ENCODE results near the gene C6orf89.

C6orf89 gene

DNA sequence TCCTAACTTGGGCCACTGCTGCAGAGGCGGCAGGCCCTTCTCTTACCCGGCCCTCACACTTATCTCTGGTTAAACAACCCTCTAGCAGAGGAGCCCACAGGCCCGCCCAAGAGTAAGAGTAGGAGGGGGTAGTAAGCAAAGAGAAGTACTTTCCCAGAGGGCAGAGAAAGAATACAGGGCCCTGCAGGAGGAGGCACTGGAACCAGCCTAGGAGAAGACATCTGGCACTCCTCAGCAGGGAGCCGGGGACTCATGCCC is 90.2 kb downstream of the C6orf89 start:
- H3K9me3 ChIP-seq (ENCODE audit: control insufficient read depth, low read length): no peaks in the 10 kb centered on the region
- peaks cover 26% of the 10 kb centered on the region for H3K79me2 ChIP-seq
- TF ChIP-seq, protein P1, sequence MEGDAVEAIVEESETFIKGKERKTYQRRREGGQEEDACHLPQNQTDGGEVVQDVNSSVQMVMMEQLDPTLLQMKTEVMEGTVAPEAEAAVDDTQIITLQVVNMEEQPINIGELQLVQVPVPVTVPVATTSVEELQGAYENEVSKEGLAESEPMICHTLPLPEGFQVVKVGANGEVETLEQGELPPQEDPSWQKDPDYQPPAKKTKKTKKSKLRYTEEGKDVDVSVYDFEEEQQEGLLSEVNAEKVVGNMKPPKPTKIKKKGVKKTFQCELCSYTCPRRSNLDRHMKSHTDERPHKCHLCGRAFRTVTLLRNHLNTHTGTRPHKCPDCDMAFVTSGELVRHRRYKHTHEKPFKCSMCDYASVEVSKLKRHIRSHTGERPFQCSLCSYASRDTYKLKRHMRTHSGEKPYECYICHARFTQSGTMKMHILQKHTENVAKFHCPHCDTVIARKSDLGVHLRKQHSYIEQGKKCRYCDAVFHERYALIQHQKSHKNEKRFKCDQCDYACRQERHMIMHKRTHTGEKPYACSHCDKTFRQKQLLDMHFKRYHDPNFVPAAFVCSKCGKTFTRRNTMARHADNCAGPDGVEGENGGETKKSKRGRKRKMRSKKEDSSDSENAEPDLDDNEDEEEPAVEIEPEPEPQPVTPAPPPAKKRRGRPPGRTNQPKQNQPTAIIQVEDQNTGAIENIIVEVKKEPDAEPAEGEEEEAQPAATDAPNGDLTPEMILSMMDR (IDR thresholded peaks at IDR 0.05): no peak
- H3K4me2 ChIP-seq (ENCODE audit: low read length): no peak overlapping the region
- H3K27me3 ChIP-seq (ENCODE audit: control insufficient read depth, insufficient read depth, low read length): no peaks in the 10 kb centered on the region
- no peak overlapping the region for H3K4me3 ChIP-seq (ENCODE audit: low read depth, low read length)
- H3K4me1 ChIP-seq: peaks cover 13% of the 10 kb centered on the region
- H2AFZ ChIP-seq: no peak overlapping the region
- H3K36me3 ChIP-seq (ENCODE audit: control insufficient read depth, insufficient read depth, low read length): no peaks in the 10 kb centered on the region
- no peak overlapping the region for H3K9ac ChIP-seq
- no peak overlapping the region for H3K27ac ChIP-seq

DNA sequence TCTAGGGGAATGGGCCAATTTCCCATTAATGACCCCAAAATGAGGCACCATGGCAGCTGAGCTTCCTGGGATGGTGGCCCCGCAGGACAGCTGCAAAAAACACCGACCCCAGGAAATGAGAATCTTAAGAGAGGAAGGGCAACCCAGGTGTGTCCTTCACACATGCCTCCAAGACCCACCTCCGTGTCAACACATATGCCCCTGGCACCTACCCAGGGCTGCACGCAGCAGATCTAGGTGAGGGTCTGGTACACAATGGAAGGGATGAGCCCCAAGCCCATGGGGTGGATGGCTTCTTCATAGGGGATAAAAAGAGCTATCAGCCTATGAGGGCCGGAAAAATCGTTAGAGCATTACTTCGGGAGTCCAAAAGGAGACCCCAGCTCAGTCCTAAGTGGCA is 90.8 kb downstream of the C6orf89 start:
- Histone ChIP-seq H3K27me3 (ENCODE audit: control insufficient read depth, insufficient read depth, low read length) (no peaks in the 10 kb centered on the region), H3K4me3 (ENCODE audit: low read depth, low read length) (no peak overlapping the region), H3K79me2 (peaks cover 27% of the 10 kb centered on the region), H3K4me2 (ENCODE audit: low read length) (no peak overlapping the region), H3K9ac (no peak overlapping the region), H3K27ac (no peak overlapping the region), H2AFZ (no peak overlapping the region), H3K4me1 (peaks cover 17% of the 10 kb centered on the region), H3K36me3 (ENCODE audit: control insufficient read depth, insufficient read depth, low read length) (no peaks in the 10 kb centered on the region), H3K9me3 (ENCODE audit: control insufficient read depth, low read length) (no peaks in the 10 kb centered on the region)
- TF ChIP-seq, protein P1 (IDR thresholded peaks at IDR 0.05): no peak

DNA sequence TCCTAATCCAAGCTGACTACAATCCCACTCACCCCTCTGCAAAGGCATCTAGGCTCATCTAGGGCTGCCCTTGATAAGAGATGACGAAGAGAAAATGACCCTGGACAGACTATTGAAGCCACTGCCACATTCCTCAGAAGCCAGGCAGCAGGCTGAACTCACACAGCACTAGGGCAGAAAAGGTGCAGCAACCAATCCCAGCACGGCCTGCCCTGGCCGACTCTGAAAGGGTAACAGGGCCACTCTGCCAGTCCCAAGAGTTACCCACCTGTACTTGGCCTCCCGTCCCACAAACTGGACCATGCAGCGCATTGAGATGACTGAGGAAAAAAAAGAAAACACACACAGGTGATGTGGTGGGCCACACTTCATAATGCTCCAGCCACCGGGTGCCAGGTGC is 91.2 kb downstream of the C6orf89 start:
- TF ChIP-seq, protein P1 (IDR thresholded peaks at IDR 0.05): no peak

DNA sequence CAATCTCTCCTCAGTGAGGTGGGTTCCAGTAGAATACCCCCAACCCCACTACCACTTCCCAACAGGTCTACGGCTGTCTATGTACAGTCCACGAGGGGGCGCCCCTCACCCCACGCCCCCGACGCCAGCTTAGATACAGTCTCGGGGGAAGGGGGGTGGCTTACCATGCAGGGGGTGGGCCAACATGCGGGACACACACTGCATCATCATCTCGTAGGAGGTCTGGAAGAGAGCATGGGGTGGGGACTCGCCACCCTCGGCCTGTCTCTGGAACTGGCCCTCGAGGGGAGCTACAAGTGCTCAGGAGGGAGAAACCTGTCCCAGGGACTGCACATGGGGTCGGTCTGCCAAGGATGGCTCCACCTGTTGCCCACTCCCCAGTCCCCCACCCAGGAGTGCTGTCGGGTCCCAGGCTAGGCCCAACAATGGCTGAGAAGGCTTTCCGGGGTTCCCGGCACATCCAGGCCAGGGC is 91.8 kb downstream of the C6orf89 start:
- H3K4me2 ChIP-seq (ENCODE audit: low read length): no peak overlapping the region
- no peaks in the 10 kb centered on the region for H3K9me3 ChIP-seq (ENCODE audit: control insufficient read depth, low read length)
- no peak overlapping the region for H2AFZ ChIP-seq
- H3K36me3 ChIP-seq (ENCODE audit: control insufficient read depth, insufficient read depth, low read length): no peaks in the 10 kb centered on the region
- TF ChIP-seq, protein P1 (IDR thresholded peaks at IDR 0.05): peak; percentile 21
- no peak overlapping the region for H3K4me3 ChIP-seq (ENCODE audit: low read depth, low read length)
- H3K9ac ChIP-seq: no peak overlapping the region
- H3K27ac ChIP-seq: no peak overlapping the region
- H3K27me3 ChIP-seq (ENCODE audit: control insufficient read depth, insufficient read depth, low read length): no peaks in the 10 kb centered on the region
- peaks cover 33% of the 10 kb centered on the region for H3K79me2 ChIP-seq
- H3K4me1 ChIP-seq: peaks cover 18% of the 10 kb centered on the region

More for the DNA sequence above, 91.2 kb downstream of the C6orf89 start:
- Histone ChIP-seq H2AFZ (no peak overlapping the region), H3K4me3 (ENCODE audit: low read depth, low read length) (no peak overlapping the region), H3K27ac (no peak overlapping the region), H3K9me3 (ENCODE audit: control insufficient read depth, low read length) (no peaks in the 10 kb centered on the region), H3K27me3 (ENCODE audit: control insufficient read depth, insufficient read depth, low read length) (no peaks in the 10 kb centered on the region), H3K79me2 (peaks cover 31% of the 10 kb centered on the region), H3K9ac (no peak overlapping the region), H3K4me2 (ENCODE audit: low read length) (no peak overlapping the region), H3K36me3 (ENCODE audit: control insufficient read depth, insufficient read depth, low read length) (no peaks in the 10 kb centered on the region), H3K4me1 (peaks cover 18% of the 10 kb centered on the region)
